GM21786 (cell line): ENCODE results near the gene FOXRED1.
"Not testable (repeated sequence)": the region's sequence is repeated elsewhere in the genome, so short reads cannot be mapped to it uniquely, and the experiment has no call there.

Source experiments
- ATAC-seq: cut with Tn5 transposase; IDR thresholded peaks from one replicate; pipeline ENCODE4 v1.9.1; 2021; ENCODE audit not compliant: unreplicated experiment

FOXRED1 gene

DNA sequence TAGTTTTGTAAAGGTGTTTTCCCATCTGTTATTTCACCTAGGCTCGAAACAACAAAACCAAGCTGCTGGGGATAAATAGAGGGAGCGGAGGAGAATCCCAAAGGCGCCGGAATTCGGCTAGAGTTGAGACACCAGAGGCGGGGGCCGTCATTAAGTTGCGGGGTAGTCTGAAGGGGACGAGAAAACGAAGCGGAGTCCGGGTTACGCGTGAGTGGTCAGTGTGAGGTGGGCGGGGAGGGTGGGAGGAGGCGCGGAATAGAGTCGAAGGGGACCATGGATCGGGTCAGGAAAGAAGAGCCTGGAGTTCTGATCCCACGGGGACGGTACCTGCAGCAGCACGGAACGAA is 620 bp upstream of the FOXRED1 start:
- peak; percentile 0 for ATAC-seq

DNA sequence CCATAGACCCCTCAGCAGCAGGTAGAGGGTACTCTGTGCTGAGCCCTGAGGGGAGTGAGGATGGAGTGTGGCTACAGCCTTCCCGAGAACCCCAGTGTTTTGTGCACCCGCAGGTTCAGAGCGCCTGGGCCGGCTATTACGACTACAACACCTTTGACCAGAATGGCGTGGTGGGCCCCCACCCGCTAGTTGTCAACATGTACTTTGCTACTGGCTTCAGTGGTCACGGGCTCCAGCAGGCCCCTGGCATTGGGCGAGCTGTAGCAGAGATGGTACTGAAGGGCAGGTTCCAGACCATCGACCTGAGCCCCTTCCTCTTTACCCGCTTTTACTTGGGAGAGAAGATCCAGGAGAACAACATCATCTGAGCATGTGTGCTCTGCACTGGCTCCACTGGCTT is 8.4 kb downstream of the FOXRED1 start:
- no peak for ATAC-seq

DNA sequence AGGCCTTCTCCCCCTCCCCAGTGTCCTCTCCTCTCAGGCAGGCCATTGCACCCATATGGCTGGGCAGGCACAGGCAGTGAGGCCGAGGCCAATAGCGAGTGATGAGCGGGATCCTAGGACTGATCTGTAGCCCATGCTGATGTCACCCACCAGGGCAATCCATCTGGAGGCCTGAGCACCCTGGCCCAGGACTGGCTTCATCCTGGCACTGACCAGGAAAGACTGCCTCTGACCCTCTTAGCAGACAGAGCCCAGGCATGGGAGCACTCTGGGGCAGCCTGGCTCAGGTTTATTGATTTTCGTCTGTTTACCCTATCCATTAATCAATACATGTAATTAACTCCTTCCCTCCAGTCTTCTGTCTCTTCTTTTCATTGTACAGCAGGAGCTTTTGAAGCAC is 8.8 kb downstream of the FOXRED1 start:
- no peak for ATAC-seq

DNA sequence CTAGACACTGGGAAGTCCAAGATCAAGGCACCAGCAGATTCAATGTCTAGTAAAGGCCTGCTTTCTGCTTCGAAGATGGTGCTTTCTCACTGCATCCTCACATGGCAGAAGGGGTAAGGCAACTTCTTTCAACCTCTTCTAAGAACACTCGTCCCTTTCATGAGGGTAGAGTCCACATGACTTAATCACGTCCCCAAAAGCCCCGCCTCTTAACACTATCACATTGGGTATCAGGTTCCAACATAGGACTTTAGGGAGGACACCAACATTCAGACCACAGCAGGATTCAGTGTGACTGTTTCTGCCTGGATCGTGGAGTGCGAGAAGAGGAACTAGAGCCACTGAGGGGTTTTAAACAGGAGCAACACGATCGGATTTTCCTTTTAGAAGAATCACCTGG is 10.2 kb downstream of the FOXRED1 start:
- ATAC-seq, result no peak

DNA sequence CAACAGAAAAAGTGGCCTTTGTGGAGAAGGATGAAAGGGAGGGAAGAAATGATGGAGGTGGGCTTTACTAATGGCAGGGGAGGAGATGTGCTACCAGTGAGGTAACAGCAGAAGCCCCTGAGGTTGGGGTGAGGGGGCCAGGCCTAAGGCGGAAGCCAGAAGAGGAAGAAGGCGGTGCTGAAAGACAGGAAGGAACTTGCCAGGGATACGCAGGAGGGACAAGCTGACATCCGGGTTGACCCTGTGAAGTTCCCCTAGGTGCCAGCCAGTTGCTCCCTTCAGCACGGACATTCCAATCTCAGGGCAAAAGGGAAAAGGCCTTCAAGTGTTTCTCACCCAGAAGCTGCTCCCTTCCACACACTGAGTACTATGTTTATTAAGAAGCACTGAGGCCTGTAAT is 11.6 kb downstream of the FOXRED1 start:
- no peak for ATAC-seq

DNA sequence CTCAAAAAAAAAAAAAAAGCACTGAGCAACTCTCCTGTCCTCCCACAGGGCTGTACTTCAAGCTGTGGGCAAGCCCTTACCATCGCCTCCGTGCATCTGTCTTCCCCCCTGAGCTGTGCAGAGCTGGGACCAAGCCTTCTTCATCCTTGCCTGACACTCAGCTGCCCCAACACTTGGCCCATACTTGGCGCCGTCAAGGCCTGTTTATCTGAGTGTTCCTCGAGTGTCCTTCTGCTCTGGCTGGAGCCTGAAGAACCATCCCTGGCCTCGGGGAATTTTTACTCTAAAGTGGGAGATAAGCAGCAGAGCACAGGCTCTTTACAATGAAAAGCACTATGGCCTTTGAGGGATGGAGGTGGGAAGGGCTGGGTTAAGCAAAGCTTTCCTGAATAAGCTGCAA is 12.3 kb downstream of the FOXRED1 start:
- no peak for ATAC-seq

DNA sequence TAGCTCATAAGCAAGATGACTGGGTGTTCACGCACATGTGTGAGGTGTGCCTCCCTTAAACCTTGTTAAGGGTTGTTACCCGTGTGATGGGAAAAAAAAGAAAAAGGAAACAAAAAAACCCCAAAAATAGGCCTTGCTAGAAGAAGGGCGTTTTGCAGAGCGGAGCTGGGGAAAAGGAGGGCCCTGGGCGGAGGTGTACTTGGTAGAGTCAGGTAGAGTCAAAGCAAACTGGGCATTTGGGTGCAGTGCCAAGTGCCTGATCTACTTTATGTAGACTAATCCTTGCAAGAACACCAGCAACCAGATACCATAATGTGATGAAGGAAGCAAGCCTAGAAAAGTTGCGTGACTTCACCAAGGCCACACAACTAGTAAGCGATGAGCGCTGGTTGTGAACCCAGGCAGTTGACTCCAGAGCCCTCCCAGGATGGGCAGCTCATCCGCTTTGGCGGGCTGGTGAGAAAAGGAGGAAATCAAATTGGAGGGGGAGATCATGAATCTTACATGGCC is 12.8 kb downstream of the FOXRED1 start:
- ATAC-seq, result no peak

DNA sequence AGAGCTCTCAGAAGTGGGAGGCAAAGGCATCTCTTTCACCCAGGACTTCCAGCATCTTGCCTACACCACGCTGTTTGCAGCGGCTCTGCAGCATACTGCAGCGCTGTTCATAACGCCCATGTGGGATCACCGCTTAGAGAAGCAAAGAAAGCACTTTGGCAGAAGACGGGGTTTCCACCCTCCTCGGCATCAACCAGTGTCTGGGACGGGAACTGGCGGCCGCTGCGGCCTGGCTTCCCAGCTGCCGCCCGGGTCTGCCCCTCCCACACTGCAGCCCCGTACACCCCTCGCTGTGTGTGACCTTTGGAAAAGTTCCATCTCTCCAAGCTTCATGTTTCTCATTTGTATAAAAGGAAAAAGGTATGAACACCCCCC is 13.4 kb downstream of the FOXRED1 start:
- ATAC-seq, result no peak

DNA sequence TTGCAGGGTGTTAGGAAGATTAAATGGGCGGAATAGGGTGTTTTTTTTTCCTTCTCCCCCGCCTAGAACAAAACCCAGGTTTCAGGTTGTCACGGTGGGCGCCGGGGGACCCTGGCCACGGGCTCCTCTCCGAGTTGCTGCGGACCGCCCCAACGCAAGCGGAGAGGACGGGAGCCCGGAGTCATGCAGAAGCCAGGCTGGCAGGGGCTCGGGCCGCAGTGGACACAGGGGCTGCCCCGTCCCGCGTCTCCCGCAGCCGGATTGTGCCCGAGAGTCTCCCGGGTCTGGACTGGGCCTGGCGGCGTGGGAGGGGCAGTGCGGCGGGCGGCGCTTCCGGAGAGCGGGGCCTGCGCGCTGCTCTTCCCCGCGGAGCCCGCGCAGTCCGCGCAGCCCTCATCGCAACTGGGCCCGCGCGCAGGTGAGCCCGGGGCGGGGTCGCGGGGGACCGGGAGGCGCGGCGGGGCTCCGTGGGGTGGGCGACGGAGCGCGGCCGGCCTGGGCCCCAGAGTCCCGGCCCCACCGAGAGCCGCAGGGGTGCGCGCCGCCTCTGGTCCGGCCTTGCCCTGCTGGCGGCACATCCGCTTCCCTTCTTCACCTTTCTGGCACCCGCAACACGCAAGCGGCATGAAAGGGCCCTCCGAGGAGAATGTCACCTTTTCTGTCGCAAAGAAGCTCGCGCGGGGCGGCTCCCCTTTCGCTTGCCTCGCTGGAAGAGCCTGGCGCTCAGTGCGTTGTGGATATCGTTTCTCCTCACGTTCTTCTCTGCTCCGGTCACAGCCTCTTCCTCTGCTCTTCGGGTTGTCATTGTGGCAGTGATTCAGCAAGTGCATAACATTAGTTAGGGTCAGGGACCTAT is 14.0 kb downstream of the FOXRED1 start, which contains the start of gene TIRAP:
Gene TIRAP, plus strand, starts transcription at position 358 of the 856 bp plus-strand sequence. CDS start 7,802 bp downstream, outside the sequence.
- ATAC-seq, result peak; percentile 52

DNA sequence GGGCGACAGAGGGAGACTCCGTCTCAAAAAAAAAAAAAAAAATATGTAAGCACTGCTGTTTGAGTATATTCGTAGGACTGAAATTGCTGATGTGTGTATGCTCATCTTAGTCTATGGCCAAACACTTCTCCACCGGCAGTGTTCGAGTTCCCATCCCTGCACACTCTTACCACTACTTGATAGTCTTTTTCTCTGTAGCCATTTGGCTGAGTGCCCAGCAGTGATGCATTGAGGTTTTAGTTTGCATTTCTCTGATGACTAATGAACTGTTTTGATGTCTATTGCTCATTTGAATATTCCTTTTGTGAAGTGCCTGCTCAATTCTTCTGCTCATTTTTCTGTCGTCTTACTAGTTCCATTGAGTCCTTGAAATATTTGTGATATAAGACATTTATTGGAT is 15.9 kb downstream of the FOXRED1 start:
- ATAC-seq, result peak; percentile 59

DNA sequence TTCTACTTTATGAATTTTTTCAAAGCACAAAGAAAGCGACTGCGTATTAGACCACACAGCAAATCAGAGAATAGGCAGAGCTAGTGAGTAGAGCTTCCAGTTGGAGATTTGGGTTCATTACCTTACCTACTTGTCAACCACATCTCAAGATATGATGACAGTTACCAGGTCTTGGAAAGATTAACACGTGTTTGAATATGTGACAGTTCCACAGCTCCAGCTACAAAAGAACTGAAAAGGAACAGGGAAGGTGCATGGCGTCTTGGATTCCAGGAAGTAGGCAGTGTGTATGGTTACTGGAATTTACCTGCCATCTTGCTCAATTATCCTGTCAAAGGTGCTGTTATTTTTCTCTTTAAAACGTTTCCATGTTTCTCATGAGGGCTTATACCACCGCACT is 19.3 kb downstream of the FOXRED1 start:
- no peak for ATAC-seq

DNA sequence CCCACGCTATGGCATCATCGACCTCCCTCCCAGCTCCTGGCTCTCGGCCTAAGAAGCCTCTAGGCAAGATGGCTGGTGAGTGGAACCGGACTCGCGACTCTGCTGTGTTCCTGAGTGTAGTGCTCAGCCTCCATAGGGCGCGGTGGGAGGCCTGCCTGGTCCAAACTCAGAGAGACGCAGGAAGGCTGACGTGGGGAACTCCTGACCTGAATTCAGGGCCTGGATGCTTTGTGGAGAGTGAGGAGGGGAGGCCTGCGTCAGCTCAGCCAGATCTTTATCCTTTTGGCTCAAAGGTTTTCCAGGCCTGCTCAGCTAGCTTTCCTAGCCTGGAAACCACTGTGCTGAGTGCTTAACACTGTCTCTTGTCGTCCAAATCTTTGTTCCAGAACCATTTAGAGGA is 21.9 kb downstream of the FOXRED1 start:
- ATAC-seq, result no peak

DNA sequence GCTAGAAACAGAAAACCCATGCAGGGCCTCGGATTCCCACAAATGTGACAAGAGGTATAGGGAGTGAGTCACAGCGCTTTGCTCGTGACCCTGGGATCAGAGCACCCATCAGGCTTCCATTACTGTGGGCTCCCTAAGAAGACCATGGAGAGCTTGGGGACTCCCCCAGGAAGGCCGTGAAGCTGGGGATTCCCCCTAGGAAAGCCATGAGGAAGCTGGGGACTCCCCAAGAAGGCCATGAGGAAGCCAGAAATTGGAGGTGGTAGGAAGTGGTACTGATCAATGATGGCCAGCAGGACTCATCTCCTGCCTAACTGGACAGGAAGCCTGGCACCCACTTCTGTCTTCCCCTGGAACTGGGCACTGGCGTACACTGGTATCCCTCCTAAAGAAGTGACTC is 24.8 kb downstream of the FOXRED1 start:
- peak; percentile 64 for ATAC-seq

DNA sequence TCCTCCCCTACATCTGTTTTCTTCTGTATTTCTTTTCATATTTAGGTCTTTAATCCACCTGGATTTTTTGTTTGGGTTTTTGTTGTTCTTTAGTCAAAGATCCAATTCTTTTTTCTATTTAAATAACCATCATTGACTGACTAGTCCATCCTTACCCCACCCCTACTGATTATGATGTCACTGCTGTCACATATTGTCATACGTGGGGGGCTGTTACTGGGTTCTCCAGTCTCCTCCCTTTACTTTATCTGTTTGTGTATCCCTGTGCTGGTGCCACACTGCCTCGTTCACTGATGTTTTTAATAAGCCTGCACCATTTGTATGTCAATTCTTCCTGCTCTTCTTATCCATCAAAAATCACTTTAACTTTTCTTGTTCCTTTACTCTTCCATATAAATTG is 28.1 kb downstream of the FOXRED1 start:
- no peak for ATAC-seq

DNA sequence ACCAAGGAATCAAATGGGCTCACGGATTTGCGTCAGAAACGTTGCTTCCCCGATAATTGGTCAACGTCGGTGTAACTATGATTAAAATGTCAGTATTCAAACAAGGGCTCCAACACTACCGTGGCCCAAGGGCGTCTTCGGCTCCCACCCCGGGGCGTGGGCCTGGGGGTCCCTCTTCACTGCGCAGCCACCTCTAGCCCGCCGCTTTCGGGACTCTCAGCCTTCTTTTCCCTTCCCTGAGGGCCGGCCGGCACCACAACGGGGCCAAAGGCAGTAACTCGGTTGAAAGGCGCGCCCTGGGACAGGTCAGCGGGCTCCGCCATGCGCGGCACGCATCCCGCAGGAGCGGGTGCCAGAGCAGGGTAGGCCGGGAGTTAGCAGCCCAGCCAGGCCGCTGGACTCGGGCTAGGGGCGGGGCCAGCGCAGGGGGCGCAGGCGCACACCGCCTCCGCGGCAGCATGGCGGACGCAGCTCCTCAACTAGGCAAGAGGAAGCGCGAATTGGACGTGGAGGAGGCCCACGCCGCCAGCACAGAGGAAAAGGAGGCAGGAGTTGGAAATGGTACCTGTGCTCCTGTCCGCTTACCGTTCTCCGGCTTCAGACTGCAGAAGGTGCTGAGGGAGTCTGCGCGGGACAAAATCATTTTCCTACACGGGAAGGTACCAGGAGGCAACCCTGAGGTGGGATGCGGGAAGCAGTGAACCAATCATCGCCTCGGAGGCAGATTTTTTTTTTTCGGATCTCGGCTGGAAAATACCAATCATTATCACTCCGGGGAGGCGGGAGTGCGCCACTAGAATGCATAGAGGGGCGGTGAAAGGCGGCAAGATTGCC is 34.9 kb downstream of the FOXRED1 start, which contains the start of gene DCPS:
Gene DCPS, plus strand, starts transcription at position 438 of the 834 bp plus-strand sequence. Its CDS starts 21 bp downstream, at position 459.
- ATAC-seq, result peak; percentile 85

DNA sequence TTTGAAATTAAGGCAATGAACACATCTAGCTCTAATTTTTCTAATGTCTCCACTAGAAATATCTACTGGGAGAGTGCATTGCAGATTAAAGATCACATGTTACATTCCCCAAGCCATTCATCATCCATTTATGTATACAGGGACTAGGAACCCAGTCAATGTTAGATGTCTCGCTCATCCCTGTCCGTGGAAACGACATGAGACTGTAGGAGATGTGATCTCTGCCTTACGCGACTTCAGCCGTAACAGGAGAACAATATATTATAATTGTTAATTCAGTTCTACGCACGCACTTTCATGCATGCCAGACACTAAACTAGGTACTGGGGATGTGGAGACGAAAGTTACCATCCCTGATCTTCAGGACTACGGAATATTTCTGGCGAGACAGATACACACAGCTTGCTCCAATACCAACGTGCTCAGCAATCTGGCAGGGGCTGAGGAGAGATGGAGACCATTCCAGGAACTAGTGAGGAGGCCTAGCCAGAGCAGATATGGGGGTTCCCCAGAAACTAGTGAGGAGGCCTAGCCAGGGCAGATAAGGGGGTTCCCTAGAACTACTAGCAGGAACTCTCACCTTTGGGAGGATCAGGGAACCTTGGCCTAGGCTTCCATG is 35.6 kb downstream of the FOXRED1 start:
- ATAC-seq, result peak; percentile 1

DNA sequence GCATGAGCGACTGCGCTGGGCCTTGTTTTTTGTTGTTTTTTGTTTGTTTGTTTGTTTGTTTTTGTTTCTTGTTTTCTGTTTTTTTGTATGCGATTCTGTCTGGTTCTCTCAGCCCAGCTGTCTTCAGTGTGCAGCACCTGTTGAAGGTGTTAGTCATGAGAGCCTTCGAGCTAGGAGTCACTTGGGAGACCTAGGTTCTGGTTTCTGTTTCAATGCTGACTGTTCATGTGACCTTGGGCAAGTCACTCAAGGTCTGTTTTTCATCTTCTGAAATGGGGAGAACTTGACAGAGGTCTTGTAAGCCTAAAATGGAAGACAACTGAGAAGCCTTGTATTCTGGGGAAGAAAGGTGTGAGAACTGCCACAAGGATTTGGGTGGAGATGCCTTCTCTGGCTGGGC is 36.7 kb downstream of the FOXRED1 start:
- peak; percentile 54 for ATAC-seq

DNA sequence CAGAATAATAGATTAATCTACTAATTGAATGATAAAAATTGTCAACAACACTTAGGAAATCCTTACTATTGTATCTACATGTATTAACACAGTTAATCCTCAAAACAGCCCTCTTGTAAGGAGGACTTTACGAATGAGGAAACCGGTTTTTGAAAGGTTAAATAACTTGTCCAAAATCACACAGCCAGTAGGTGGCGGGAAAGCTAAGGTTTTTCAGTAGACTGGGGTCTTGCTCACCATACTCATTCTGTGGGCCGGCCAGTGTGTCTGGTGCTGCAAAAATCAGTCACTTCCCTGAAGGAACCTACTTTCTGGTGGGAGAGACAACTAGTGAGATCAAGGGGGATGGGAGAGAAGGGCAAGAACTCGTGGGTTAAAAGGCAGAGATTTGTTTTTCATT is 38.8 kb downstream of the FOXRED1 start:
- ATAC-seq, result no peak

DNA sequence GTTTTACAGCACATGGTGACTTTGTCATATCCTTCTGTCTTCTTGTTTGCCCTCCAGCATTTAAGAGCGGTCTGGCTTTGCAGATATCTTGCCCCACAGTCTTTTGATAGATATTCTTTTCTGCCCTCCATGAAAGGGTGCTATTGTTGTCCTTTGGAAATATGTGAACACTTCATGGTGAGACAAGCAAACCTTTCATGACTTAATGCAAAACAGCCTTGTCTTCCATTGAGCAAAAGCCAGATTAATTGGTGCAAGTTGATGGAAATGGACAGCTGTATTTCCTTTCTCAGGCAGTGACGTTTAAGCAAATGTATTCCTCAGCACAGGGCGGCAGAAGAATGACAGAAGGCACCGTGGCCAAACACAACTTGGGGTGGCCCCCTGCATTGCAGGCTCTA is 39.3 kb downstream of the FOXRED1 start:
- ATAC-seq, result no peak

DNA sequence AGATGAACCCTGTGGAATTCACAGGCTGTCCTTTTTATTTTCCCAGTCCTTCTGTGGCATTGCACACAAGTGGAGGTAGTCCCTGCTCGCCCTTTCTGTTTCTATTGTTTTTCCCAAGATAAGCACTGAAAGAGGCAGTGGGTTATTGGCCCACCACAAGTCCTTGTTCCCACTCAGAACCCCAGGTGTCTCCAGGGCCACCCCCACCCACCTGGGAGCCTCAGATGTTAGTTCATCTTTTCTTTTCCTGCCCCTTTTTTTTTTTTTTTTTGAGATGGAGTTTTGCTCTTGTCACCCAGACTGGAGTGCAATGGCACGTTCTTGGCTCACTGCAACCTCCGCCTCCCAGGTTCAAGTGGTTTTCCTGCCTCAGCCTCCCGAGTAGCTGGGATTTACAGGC is 39.8 kb downstream of the FOXRED1 start:
- ATAC-seq, result not testable (repeated sequence)

DNA sequence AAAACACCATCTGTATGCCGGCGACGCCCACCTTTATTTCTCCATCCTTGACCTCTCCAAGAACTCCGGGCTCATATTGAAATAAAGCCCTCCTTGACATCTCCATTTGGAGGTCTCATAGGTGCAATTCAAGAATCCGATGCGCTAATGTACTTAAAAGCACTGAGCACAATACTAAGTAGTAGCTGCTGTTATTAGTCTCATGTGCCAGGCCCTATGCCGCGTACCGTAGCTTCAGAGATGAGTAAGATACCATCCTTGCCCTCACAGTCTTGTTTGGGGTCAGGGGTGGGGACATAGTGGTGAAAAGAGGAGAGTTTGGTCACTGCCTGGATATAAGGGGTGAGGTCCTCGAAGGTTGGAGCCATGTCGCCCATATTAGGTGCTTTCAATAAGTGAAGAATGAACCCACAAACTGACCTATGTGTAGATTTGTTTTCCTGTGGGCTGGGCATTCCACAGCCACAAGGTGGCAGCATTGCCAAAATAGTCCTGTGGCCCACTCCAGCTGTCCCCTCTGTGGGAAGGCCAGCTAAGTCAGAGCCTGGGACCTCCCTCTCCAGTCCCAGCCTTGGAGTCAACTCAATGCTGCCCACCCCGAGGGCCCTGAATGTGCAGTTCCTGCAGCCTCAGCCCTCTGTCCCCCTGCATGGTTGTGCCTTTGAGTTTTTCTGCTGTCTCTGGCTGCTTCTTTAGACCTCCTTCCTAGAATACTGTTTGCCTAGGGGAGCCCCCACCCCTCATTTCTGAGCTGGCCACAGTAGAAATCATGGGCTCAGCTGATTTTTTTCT is 41.4 kb downstream of the FOXRED1 start:
- ATAC-seq, result peak; percentile 39
